PC-3 (cell line): Measurements from ENCODE around the gene ARHGAP26. TPM values are rescaled to one million over a fixed set of nuclear protein-coding genes. Genes with fewer than 3 reads are reported as not detected.

Experiments
- ATAC-seq: fragments of 200-7000 bp; cut with Tn5 transposase; 2 replicates; pipeline ENCODE4 v1.9.1; 2020; ENCODE audit warnings: mild to moderate bottlenecking, moderate library complexity
- BruUV-seq: library from RNA; stranded (reverse); fragments of 400-500 nt; replicated peaks from 2 replicates; lab custom pipeline; 2021; lab: Mats Ljungman, UMichigan
- CTCF ChIA-PET: fragments of 300-600 bp; sonication (Branson Sonifier 250); formaldehyde crosslinking; loops from one replicate; lab custom pipeline; 2022; ENCODE audit warnings: antibody characterized with exemption; lab: Charles Lee
- POLR2A ChIA-PET: fragments of 300-600 bp; sonication (Branson Sonifier 250); formaldehyde crosslinking; loops from one replicate; lab custom pipeline; 2022; ENCODE audit warnings: antibody characterized with exemption; ENCODE audit not compliant: unreplicated experiment; lab: Charles Lee
- DNase-seq: peaks from one replicate; pipeline ENCODE4 v3.0.0-alpha.2; 2015
- H2AFZ ChIP-seq: fragments of 300-600 bp; sonication (generic); 2 replicates; pipeline ENCODE4 v1.6.0; 2016; ENCODE audit warnings: antibody characterized with exemption, low read length
- H3F3A ChIP-seq: fragments of 300-600 bp; sonication (generic); one replicate; pipeline ENCODE4 v1.6.0; 2017; ENCODE audit warnings: antibody characterized with exemption, low read length, control low read depth, mild to moderate bottlenecking; ENCODE audit not compliant: unreplicated experiment
- H3K27ac ChIP-seq: fragments of 300-600 bp; sonication (generic); 2 replicates; pipeline ENCODE4 v1.5.1; 2016; ENCODE audit warnings: mild to moderate bottlenecking, low read length
- H3K27me3 ChIP-seq: fragments of 300-600 bp; sonication (generic); 2 replicates; pipeline ENCODE4 v1.6.1; 2016; ENCODE audit warnings: low read length, mixed read lengths
- H3K36me3 ChIP-seq: fragments of 300-600 bp; sonication (generic); 2 replicates; pipeline ENCODE4 v1.6.1; 2016; ENCODE audit warnings: low read depth, mixed run types, low read length, mixed read lengths
- H3K4me1 ChIP-seq: fragments of 300-600 bp; sonication (generic); 2 replicates; pipeline ENCODE4 v1.5.1; 2016; ENCODE audit warnings: low read length; ENCODE audit not compliant: insufficient read depth
- H3K4me2 ChIP-seq: fragments of 300-600 bp; sonication (generic); 2 replicates; pipeline ENCODE4 v1.6.0; 2016; ENCODE audit warnings: low read length
- H3K4me3 ChIP-seq: fragments of 300-600 bp; sonication (generic); 2 replicates; pipeline ENCODE4 v1.5.1; 2016; ENCODE audit warnings: mild to moderate bottlenecking, low read length, mixed read lengths
- H3K79me2 ChIP-seq: fragments of 300-600 bp; sonication (generic); 2 replicates; pipeline ENCODE4 v1.6.1; 2017; ENCODE audit warnings: low read length, mixed read lengths
- H3K9ac ChIP-seq: fragments of 300-600 bp; sonication (generic); 2 replicates; pipeline ENCODE4 v1.6.0; 2016; ENCODE audit warnings: mild to moderate bottlenecking, low read length
- H3K9me2 ChIP-seq: fragments of 300-600 bp; sonication (generic); replicated peaks from 2 replicates; pipeline ENCODE4 v1.6.1; 2016; ENCODE audit warnings: mixed run types, low read length, mixed read lengths
- H3K9me3 ChIP-seq: fragments of 300-600 bp; sonication (generic); 2 replicates; pipeline ENCODE4 v1.6.1; 2016; ENCODE audit warnings: low read length, mixed read lengths
- H4K20me1 ChIP-seq: fragments of 300-600 bp; sonication (generic); 2 replicates; pipeline ENCODE4 v1.6.1; 2016; ENCODE audit warnings: low read length, mixed read lengths
- CTCF ChIP-seq: fragments of 300-600 bp; sonication (generic); conservative IDR thresholded peaks from 2 replicates; pipeline ENCODE4 v1.5.1; 2017; ENCODE audit warnings: antibody characterized with exemption, low read depth, mild to moderate bottlenecking, low read length
- EZH2 ChIP-seq: fragments of 300-600 bp; sonication (generic); IDR thresholded peaks from one replicate; pipeline ENCODE4 v1.6.1; 2017; ENCODE audit warnings: antibody characterized with exemption, mild to moderate bottlenecking, low read length; ENCODE audit not compliant: unreplicated experiment
- EZH2phosphoT487 ChIP-seq: fragments of 300-600 bp; sonication (generic); IDR thresholded peaks from 2 replicates; pipeline ENCODE4 v1.6.1; 2018; ENCODE audit warnings: mild to moderate bottlenecking, antibody characterized with exemption, low read length, borderline replicate concordance
- intact Hi-C: fragments of 100-400 bp; cut with micrococcal nuclease; formaldehyde crosslinking; loops from 2 replicates; pipeline ENCODE4 v1.9.0; 2023
- total RNA-seq: library from RNA; depleted of rRNA; stranded (reverse); fragments of >200 nt; gene quantifications from 2 replicates; pipeline ENCODE4 v1.2.3, GENCODE V29; 2014

Gene ARHGAP26
- total RNA-seq, 1 experiment from 2014 or later, result 11.7 TPM

- no peaks in the 10 kb centered on the region for H3K9me2 ChIP-seq
- peaks cover 17% of the 10 kb centered on the region for H3K4me1 ChIP-seq
- H3K9ac ChIP-seq, result no peak overlapping the region
- H3K79me2 ChIP-seq, result no peaks in the 10 kb centered on the region
- intact Hi-C loops, result no loop called here
- TF ChIP-seq CTCF (no peak), EZH2 (no peak), EZH2phosphoT487 (no peak)
- no peaks in the 10 kb centered on the region for H3K36me3 ChIP-seq
- ChIA-PET POLR2A (no interaction called here), CTCF (no interaction called here)
- no peaks in the 10 kb centered on the region for H3K9me3 ChIP-seq
- no TSS peak for BruUV-seq
- H2AFZ ChIP-seq, result no peak overlapping the region
- H3K27me3 ChIP-seq, result no peaks in the 10 kb centered on the region
- ATAC-seq, result no peak
- no peaks in the 10 kb centered on the region for H4K20me1 ChIP-seq
- H3F3A ChIP-seq, result no peaks in the 10 kb centered on the region
- no peak overlapping the region for H3K27ac ChIP-seq
- H3K4me3 ChIP-seq, result no peak overlapping the region
- DNase-seq, result no peak
- H3K4me2 ChIP-seq, result no peak overlapping the region
Observed at GRCh38 chr5:142954455-142954854, 184.3 kb downstream of the ARHGAP26 start.

GRCh38 chr5:142955628-142956027 lies 185.5 kb downstream of the ARHGAP26 start:
- DNase-seq (no peak), ATAC-seq (no peak)
- intact Hi-C loops, result no loop called here
- Histone ChIP-seq H3K4me3 (no peak overlapping the region), H3K4me1 (peaks cover 29% of the 10 kb centered on the region), H4K20me1 (no peaks in the 10 kb centered on the region), H3K27ac (no peak overlapping the region), H3F3A (no peaks in the 10 kb centered on the region), H3K9ac (no peak overlapping the region), H2AFZ (no peak overlapping the region), H3K4me2 (no peak overlapping the region), H3K9me2 (no peaks in the 10 kb centered on the region), H3K36me3 (no peaks in the 10 kb centered on the region), H3K79me2 (no peaks in the 10 kb centered on the region), H3K27me3 (no peaks in the 10 kb centered on the region), H3K9me3 (no peaks in the 10 kb centered on the region)
- no TSS peak for BruUV-seq
- TF ChIP-seq EZH2phosphoT487 (no peak), CTCF (no peak), EZH2 (no peak)
- CTCF ChIA-PET, result no interaction called here
- POLR2A ChIA-PET, result no interaction called here

- Histone ChIP-seq H3K27ac (no peak overlapping the region), H3K9me3 (no peaks in the 10 kb centered on the region), H3K4me2 (no peak overlapping the region), H3F3A (no peaks in the 10 kb centered on the region), H3K9ac (no peak overlapping the region), H3K4me3 (no peak overlapping the region), H2AFZ (no peak overlapping the region), H3K79me2 (no peaks in the 10 kb centered on the region), H3K27me3 (no peaks in the 10 kb centered on the region), H3K36me3 (no peaks in the 10 kb centered on the region), H4K20me1 (no peaks in the 10 kb centered on the region), H3K9me2 (no peaks in the 10 kb centered on the region), H3K4me1 (peaks cover 33% of the 10 kb centered on the region)
- DNase-seq (no peak), ATAC-seq (no peak)
- ChIA-PET CTCF (interaction anchor here (0.6 kb wide), 1 partner anchor 16 kb away, joined by 3 read pairs; no protein-coding TSS in a partner anchor), POLR2A (no interaction called here)
- intact Hi-C loops, result no loop called here
- no peak for TF ChIP-seq CTCF
- BruUV-seq, result no TSS peak
Observed at GRCh38 chr5:142957528-142957927, 187.4 kb downstream of the ARHGAP26 start.
